GM23338 (cell line): ENCODE results near the gene CD46.

Source experiments
- CREB1 ChIP-seq: fragments of 250-450 bp; sonication (Bioruptor Pico); IDR thresholded peaks from 2 replicates; pipeline ENCODE4 v1.5.0; 2020; ENCODE audit warnings: low read depth, mild to moderate bottlenecking, moderate library complexity
- CTCF ChIP-seq, 2 experiments: fragments of 200-600 bp in 1 of 2; sonication (generic) in 1 of 2; conservative IDR thresholded peaks; 2 replicates each; pipeline versions ENCODE4 v1.5.1 to v1.6.1; 2016 to 2017; ENCODE audit warnings: antibody characterized with exemption in 2 of 2, low read depth in 2 of 2, mild to moderate bottlenecking in 2 of 2, moderate library complexity in 1 of 2
- ETS1 ChIP-seq: IDR thresholded peaks from 2 replicates; pipeline ENCODE4 v1.6.1; 2016; ENCODE audit warnings: antibody characterized with exemption
- EZH2 ChIP-seq: fragments of 200-600 bp; sonication (generic); IDR thresholded peaks from one replicate; pipeline ENCODE4 v1.8.0; 2017; ENCODE audit warnings: antibody characterized with exemption, mild to moderate bottlenecking, low read depth; ENCODE audit not compliant: unreplicated experiment
- EZH2phosphoT487 ChIP-seq: fragments of 200-600 bp; sonication (generic); IDR thresholded peaks from one replicate; pipeline ENCODE4 v1.8.1; 2018; ENCODE audit warnings: antibody characterized with exemption; ENCODE audit not compliant: unreplicated experiment
- JUNB ChIP-seq: IDR thresholded peaks from one replicate; pipeline ENCODE4 v1.6.1; 2016; ENCODE audit warnings: antibody characterized with exemption; ENCODE audit not compliant: unreplicated experiment
- NANOG ChIP-seq: IDR thresholded peaks from 2 replicates; pipeline ENCODE4 v1.6.1; 2016; ENCODE audit warnings: antibody characterized with exemption, borderline replicate concordance
- POLR2AphosphoS5 ChIP-seq: IDR thresholded peaks from 2 replicates; pipeline ENCODE4 v1.6.1; 2016; ENCODE audit warnings: antibody characterized with exemption, low read depth
- REST ChIP-seq: IDR thresholded peaks from one replicate; pipeline ENCODE4 v1.6.1; 2018; ENCODE audit warnings: antibody characterized with exemption; ENCODE audit not compliant: unreplicated experiment
- STAT1 ChIP-seq: IDR thresholded peaks from one replicate; pipeline ENCODE4 v1.6.1; 2016; ENCODE audit warnings: antibody characterized with exemption; ENCODE audit not compliant: unreplicated experiment
- ZNF114 ChIP-seq: fragments of 250-450 bp; sonication (Bioruptor Pico); IDR thresholded peaks from 2 replicates; pipeline ENCODE4 v1.5.0; 2020; ENCODE audit warnings: mild to moderate bottlenecking, moderate library complexity
- ZNF331 ChIP-seq: fragments of 250-450 bp; sonication (Bioruptor Pico); IDR thresholded peaks from 2 replicates; pipeline ENCODE4 v1.5.0; 2020; ENCODE audit warnings: low read depth, mild to moderate bottlenecking, moderate library complexity
- ZNF462 ChIP-seq: fragments of 250-450 bp; sonication (Bioruptor Pico); IDR thresholded peaks from 2 replicates; pipeline ENCODE4 v1.5.0; 2020; ENCODE audit warnings: mild to moderate bottlenecking, moderate library complexity

GRCh38 chr1:207815466-207815865 lies 63.6 kb downstream of the CD46 start:
- no peak for TF ChIP-seq CTCF (conservative IDR thresholded peaks at IDR 0.05; ENCODE audit: low read depth in 2 of 2)
- no peak for TF ChIP-seq POLR2AphosphoS5
- no peak for TF ChIP-seq EZH2
- no peak for TF ChIP-seq EZH2phosphoT487
- TF ChIP-seq CREB1 (CRISPR knock-in tag), result no peak
- no peak for TF ChIP-seq ZNF462 (CRISPR knock-in tag)
- no peak for TF ChIP-seq REST
- TF ChIP-seq JUNB, result no peak
- TF ChIP-seq NANOG, result no peak
- no peak for TF ChIP-seq ETS1
- no peak for TF ChIP-seq ZNF114
- no peak for TF ChIP-seq STAT1
- no peak for TF ChIP-seq ZNF331 (CRISPR knock-in tag)
